ENCODE results near the gene CHAC1. TPM values are rescaled to one million over a fixed set of nuclear protein-coding genes. Genes with fewer than 3 reads are reported as not detected.

The CHAC1 gene
- total RNA-seq, 1 experiment from 2014 or later: 11.6 TPM

DNA sequence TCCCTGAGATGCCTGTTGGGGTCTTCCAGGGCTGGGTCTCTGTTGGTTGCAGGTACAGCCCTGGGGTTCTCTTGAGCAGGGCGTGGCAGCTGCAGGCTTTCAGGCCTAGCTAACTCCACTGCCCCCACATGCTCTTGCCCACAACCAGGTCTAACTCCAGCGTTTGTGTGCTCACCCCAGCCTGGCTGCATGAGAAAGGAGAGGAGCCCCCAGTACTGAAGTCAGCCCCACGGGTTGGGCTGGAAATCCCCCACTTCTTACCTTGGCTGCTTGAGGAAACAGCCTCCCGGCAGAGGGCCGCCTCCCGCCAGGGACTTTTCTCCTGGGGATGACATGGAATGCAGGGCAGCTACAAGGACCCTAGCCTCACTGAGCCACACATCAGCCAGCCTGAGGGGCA lies 40.8 kb upstream of the CHAC1 start:
- CTCF ChIA-PET: no interaction called here
- intact Hi-C loops (cut with micrococcal nuclease; ENCODE audit: unreplicated experiment): no loop called here
- Histone ChIP-seq H3K27me3 (replicated peaks; ENCODE audit: insufficient read depth, low read depth, low read length, poor library complexity) (no peaks in the 10 kb centered on the region), H3K36me3 (ENCODE audit: insufficient read depth, low read length, poor library complexity, severe bottlenecking) (no peaks in the 10 kb centered on the region), H3K27ac (ENCODE audit: low read depth, low read length, poor library complexity, severe bottlenecking) (no peak overlapping the region), H3K9me3 (ENCODE audit: low read depth, low read length, poor library complexity, severe bottlenecking) (no peaks in the 10 kb centered on the region), H3K4me1 (ENCODE audit: insufficient read depth, low read length, poor library complexity, severe bottlenecking) (peaks cover 7% of the 10 kb centered on the region), H3K4me3 (ENCODE audit: low read depth, low read length, poor library complexity, severe bottlenecking) (no peak overlapping the region)
- no TSS peak for BruUV-seq (replicated peaks)
- TF ChIP-seq, protein P1, sequence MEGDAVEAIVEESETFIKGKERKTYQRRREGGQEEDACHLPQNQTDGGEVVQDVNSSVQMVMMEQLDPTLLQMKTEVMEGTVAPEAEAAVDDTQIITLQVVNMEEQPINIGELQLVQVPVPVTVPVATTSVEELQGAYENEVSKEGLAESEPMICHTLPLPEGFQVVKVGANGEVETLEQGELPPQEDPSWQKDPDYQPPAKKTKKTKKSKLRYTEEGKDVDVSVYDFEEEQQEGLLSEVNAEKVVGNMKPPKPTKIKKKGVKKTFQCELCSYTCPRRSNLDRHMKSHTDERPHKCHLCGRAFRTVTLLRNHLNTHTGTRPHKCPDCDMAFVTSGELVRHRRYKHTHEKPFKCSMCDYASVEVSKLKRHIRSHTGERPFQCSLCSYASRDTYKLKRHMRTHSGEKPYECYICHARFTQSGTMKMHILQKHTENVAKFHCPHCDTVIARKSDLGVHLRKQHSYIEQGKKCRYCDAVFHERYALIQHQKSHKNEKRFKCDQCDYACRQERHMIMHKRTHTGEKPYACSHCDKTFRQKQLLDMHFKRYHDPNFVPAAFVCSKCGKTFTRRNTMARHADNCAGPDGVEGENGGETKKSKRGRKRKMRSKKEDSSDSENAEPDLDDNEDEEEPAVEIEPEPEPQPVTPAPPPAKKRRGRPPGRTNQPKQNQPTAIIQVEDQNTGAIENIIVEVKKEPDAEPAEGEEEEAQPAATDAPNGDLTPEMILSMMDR (conservative IDR thresholded peaks at IDR 0.05; ENCODE audit: low read depth, low read length): no peak
- no peak for TF ChIP-seq EZH2 (IDR thresholded peaks at IDR 0.05; ENCODE audit: borderline replicate concordance, low read depth, low read length, poor library complexity, severe bottlenecking)
- POLR2A ChIA-PET (ENCODE audit: low non-redundant PET): no interaction called here
- no peak for DNase-seq (ENCODE audit: low spot score)

DNA sequence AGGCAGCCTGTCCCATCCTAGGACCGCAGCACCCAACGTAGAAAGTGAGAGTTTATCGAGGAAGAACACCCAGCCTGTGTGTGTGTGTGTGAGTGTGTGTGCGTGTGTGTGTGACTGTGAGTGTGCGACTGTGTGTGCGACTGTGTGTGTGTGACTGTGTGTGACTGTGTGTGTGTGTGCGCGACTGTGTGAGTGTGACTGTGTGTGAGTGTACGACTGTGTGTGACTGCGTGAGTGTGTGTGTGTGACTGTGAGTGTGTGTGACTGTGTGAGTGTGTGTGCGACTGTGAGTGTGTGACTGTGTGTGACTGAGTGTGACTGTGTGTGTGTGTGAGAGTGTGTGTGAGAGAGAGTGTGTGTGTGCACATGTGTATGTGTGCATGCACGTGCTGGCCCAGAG lies 39.3 kb upstream of the CHAC1 start:
- intact Hi-C loops (cut with micrococcal nuclease; ENCODE audit: unreplicated experiment): no loop called here
- POLR2A ChIA-PET (ENCODE audit: low non-redundant PET): no interaction called here
- CTCF ChIA-PET: interaction anchor here (1.0 kb wide), 1 partner anchor 16 kb away, joined by 4 read pairs; no protein-coding TSS in a partner anchor

DNA sequence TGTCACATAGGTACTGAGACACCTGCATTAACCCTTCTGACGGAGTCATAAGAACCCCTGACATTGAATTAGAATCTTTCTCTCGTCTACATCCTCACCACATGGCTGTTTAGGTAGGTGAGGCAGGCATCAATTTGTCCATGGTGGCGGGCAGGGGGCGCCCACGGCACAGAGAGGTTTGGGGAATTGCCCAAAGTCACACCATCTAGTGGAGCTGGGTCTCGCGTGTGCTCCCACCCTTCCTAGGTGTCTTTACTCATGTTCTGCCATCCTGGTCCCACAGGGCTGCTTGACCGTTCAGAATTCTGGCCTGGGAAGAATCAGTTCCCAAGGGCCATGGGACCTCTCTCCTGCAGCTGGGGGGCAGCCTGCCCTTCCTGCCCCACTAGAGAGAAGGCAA lies 38.8 kb upstream of the CHAC1 start:
- TF ChIP-seq, protein P1 (conservative IDR thresholded peaks at IDR 0.05; ENCODE audit: low read depth, low read length): peak; percentile 50
- no peak for TF ChIP-seq EZH2 (IDR thresholded peaks at IDR 0.05; ENCODE audit: borderline replicate concordance, low read depth, low read length, poor library complexity, severe bottlenecking)
- POLR2A ChIA-PET (ENCODE audit: low non-redundant PET): no interaction called here
- no peak overlapping the region for H3K4me3 ChIP-seq (ENCODE audit: low read depth, low read length, poor library complexity, severe bottlenecking)
- DNase-seq (ENCODE audit: low spot score): no peak
- peaks cover 5% of the 10 kb centered on the region for H3K4me1 ChIP-seq (ENCODE audit: insufficient read depth, low read length, poor library complexity, severe bottlenecking)
- H3K9me3 ChIP-seq (ENCODE audit: low read depth, low read length, poor library complexity, severe bottlenecking): no peaks in the 10 kb centered on the region
- H3K27ac ChIP-seq (ENCODE audit: low read depth, low read length, poor library complexity, severe bottlenecking): no peak overlapping the region
- H3K36me3 ChIP-seq (ENCODE audit: insufficient read depth, low read length, poor library complexity, severe bottlenecking): no peaks in the 10 kb centered on the region
- no peaks in the 10 kb centered on the region for H3K27me3 ChIP-seq (replicated peaks; ENCODE audit: insufficient read depth, low read depth, low read length, poor library complexity)
- BruUV-seq (replicated peaks): no TSS peak
- intact Hi-C loops (cut with micrococcal nuclease; ENCODE audit: unreplicated experiment): no loop called here
- CTCF ChIA-PET: interaction anchor here (1.0 kb wide), 1 partner anchor 16 kb away, joined by 4 read pairs; no protein-coding TSS in a partner anchor

More for the DNA sequence above, 39.3 kb upstream of the CHAC1 start:
- BruUV-seq (replicated peaks): no TSS peak
- TF ChIP-seq EZH2 (IDR thresholded peaks at IDR 0.05; ENCODE audit: borderline replicate concordance, low read depth, low read length, poor library complexity, severe bottlenecking): no peak
- TF ChIP-seq, protein P1 (conservative IDR thresholded peaks at IDR 0.05; ENCODE audit: low read depth, low read length): no peak
- H3K4me1 ChIP-seq (ENCODE audit: insufficient read depth, low read length, poor library complexity, severe bottlenecking): peaks cover 5% of the 10 kb centered on the region
- H3K27me3 ChIP-seq (replicated peaks; ENCODE audit: insufficient read depth, low read depth, low read length, poor library complexity): no peaks in the 10 kb centered on the region
- DNase-seq (ENCODE audit: low spot score): no peak
- H3K4me3 ChIP-seq (ENCODE audit: low read depth, low read length, poor library complexity, severe bottlenecking): no peak overlapping the region
- no peaks in the 10 kb centered on the region for H3K9me3 ChIP-seq (ENCODE audit: low read depth, low read length, poor library complexity, severe bottlenecking)
- no peak overlapping the region for H3K27ac ChIP-seq (ENCODE audit: low read depth, low read length, poor library complexity, severe bottlenecking)
- no peaks in the 10 kb centered on the region for H3K36me3 ChIP-seq (ENCODE audit: insufficient read depth, low read length, poor library complexity, severe bottlenecking)
